K562 (cell line): Measurements from ENCODE around the gene MRPL58. TPM values are rescaled to one million over a fixed set of nuclear protein-coding genes. Genes with fewer than 3 reads are reported as not detected.
A peak's percentile ranks its signal among the peaks of the same experiment; 100 is the strongest.

Source experiments
- BRD9 ChIP-seq: fragments of 450-650 bp; IDR thresholded peaks from 2 replicates; pipeline ENCODE4 v1.6.1; 2018; ENCODE audit warnings: low read depth; ENCODE audit not compliant: partially characterized antibody
- CBFA2T3 ChIP-seq: fragments of 450-650 bp; IDR thresholded peaks from 2 replicates; pipeline ENCODE4 v1.6.1; 2017
- EWSR1 ChIP-seq: fragments of 450-650 bp; IDR thresholded peaks from 2 replicates; pipeline ENCODE4 v1.6.1; 2018; ENCODE audit warnings: borderline replicate concordance, mild to moderate bottlenecking, low read depth, moderate library complexity; ENCODE audit not compliant: partially characterized antibody
- FOSL1 ChIP-seq: fragments of 200-800 bp; sonication (Bioruptor generic); conservative IDR thresholded peaks from 2 replicates; pipeline ENCODE4 v1.6.1; 2016; ENCODE audit warnings: missing genetic modification characterization, missing compliant biosample characterization
- GATAD2B ChIP-seq: fragments of 450-650 bp; IDR thresholded peaks from 2 replicates; pipeline ENCODE4 v1.6.1; 2017; ENCODE audit warnings: mild to moderate bottlenecking, borderline replicate concordance
- HNRNPK ChIP-seq: fragments of 200-400 bp; formaldehyde crosslinking; IDR thresholded peaks from one replicate; pipeline ENCODE4 v1.6.1; 2018; ENCODE audit warnings: mild to moderate bottlenecking, low read depth, low read length; ENCODE audit not compliant: poor library complexity, severe bottlenecking
- NCOR1 ChIP-seq: fragments of 450-650 bp; IDR thresholded peaks from 2 replicates; pipeline ENCODE4 v1.6.1; 2016; ENCODE audit warnings: mild to moderate bottlenecking, moderate library complexity
- NFIC ChIP-seq: fragments of 450-650 bp; IDR thresholded peaks from 2 replicates; pipeline ENCODE4 v1.6.1; 2017; ENCODE audit warnings: mild to moderate bottlenecking, inconsistent platforms
- PURB ChIP-seq: sonication (generic); formaldehyde crosslinking; IDR thresholded peaks from 2 replicates; pipeline ENCODE4 v1.9.0; 2021; ENCODE audit warnings: low read depth, mild to moderate bottlenecking, missing genetic modification reagents
- RFX1 ChIP-seq: fragments of 450-650 bp; IDR thresholded peaks from 2 replicates; pipeline ENCODE4 v1.6.1; 2016; ENCODE audit warnings: mild to moderate bottlenecking, moderate library complexity
- YBX1 ChIP-seq: fragments of 450-650 bp; IDR thresholded peaks from 2 replicates; pipeline ENCODE4 v1.7.1; 2016; ENCODE audit warnings: mild to moderate bottlenecking
- ZNF12 ChIP-seq: sonication (generic); formaldehyde crosslinking; IDR thresholded peaks from 2 replicates; pipeline ENCODE4 v1.4.0; 2020; ENCODE audit warnings: mild to moderate bottlenecking, missing genetic modification reagents
- ZNF274 ChIP-seq: IDR thresholded peaks from 2 replicates; pipeline ENCODE4 v1.6.1; 2011; ENCODE audit warnings: low read depth, mild to moderate bottlenecking, low read length, moderate library complexity, borderline replicate concordance
- ZNF707 ChIP-seq: fragments of 250-450 bp; sonication (Bioruptor Pico); conservative IDR thresholded peaks from 2 replicates; pipeline ENCODE4 v1.8.0; 2022; ENCODE audit warnings: inconsistent platforms, mild to moderate bottlenecking, moderate library complexity
- ZNF830 ChIP-seq: fragments of 250-450 bp; sonication (Bioruptor Pico); IDR thresholded peaks from 2 replicates; pipeline ENCODE4 v1.5.0; 2021; ENCODE audit warnings: mild to moderate bottlenecking
- polyA plus RNA-seq, 8 experiments: library from polyadenylated mRNA; depleted of rRNA in 4 of 8; stranded (reverse) in 5 of 8; unstranded in 3 of 8; fragments of >200 nt; fragmentation: Nextera tagmentation in 2 of 8; fragmentation: Illumina TruSeq in 1 of 8; extraction: Ambion mirVana in 2 of 8; extraction: Trizol in 1 of 8; gene quantifications; 2 replicates each; pipeline versions ENCODE4 v1.2.1 to v1.2.3, GENCODE V29; 2011 to 2014; ENCODE audit warnings: inconsistent platforms in 1 of 8, missing spikeins in 1 of 8
- total RNA-seq, 7 experiments: library from RNA; depleted of rRNA in 6 of 7; stranded (reverse); fragments of >200 nt in 6 of 7; fragmentation: Illumina TruSeq in 2 of 7; extraction: Trizol in 2 of 7; gene quantifications; 2 replicates each; pipeline versions ENCODE4 v1.2.1 to v1.2.3, GENCODE V29; 2011 to 2021; ENCODE audit warnings: low replicate concordance in 1 of 7
- TF ChIP-seq, protein P1 (sequence below): fragments of 250-450 bp; sonication (Bioruptor Pico); IDR thresholded peaks from 2 replicates; pipeline ENCODE4 v1.5.0; 2021
- TF ChIP-seq, protein P2 (sequence below): fragments of 200-800 bp; sonication (Bioruptor generic); IDR thresholded peaks from 2 replicates; pipeline ENCODE4 v1.6.1; 2017; ENCODE audit warnings: missing genetic modification characterization, missing compliant biosample characterization
- TF ChIP-seq, protein P3 (sequence below), 2 experiments: IDR thresholded peaks; 2 replicates each; pipeline ENCODE4 v1.6.1; 2012; ENCODE audit warnings: improper control_type of control experiment in 2 of 2, low read depth in 2 of 2, low read length in 2 of 2, borderline replicate concordance in 1 of 2
- TF ChIP-seq, protein P4 (sequence below): fragments of 450-650 bp; IDR thresholded peaks from 2 replicates; pipeline ENCODE4 v1.6.1; 2016; ENCODE audit warnings: missing biosample characterization, missing genetic modification characterization
- TF ChIP-seq, protein P5 (sequence below): fragments of 450-650 bp; IDR thresholded peaks from 2 replicates; pipeline ENCODE4 v1.6.1; 2016; ENCODE audit warnings: low read depth, mild to moderate bottlenecking, moderate library complexity

Gene MRPL58
- total and polyA plus RNA-seq, 9 of the 15 experiments (the other 6 are each of a cell fraction or from before 2014, with no cell fraction given) = 30.8 to 107 (median 72.4) TPM

DNA sequence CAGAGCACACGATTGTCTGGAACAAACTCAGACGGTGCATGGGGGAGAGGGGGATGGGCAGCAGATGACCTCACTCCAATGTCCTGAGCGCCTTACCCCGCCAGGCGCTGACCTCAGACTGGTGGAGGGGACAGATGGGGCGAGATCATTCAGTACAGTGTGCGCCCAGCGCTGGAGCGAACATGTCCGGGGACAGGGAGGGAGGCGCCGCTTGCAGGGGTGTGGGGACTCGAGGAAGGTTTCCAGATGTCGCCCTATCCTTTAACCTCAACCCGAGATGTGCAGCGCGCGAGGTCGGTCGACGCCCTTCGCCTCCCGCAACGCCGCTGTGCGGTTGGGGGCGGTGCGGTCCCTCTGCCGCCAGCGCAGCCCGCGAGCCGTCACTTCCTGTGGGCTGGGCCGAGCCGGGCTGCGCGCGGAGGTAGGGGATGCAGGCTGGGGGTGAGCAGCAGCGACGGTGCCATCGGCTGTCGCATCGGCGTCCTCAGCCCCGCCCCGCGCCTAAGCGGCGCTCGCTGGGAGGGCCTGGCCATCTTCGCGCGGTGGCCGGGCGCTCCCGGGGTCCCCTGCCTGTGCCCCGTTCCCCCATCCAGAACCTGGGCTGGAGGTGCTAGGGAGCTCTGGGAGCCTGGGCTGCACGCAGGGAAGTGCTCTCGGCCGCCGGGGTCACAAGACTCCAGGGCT, 30.3 kb upstream of the MRPL58 start (continued):
- TF ChIP-seq BRD9 (peak; percentile 45), NCOR1 (peak; percentile 60; the same call in 1 of the 2 replicates), ZNF274 (no peak), RFX1 (no peak), FOSL1 (tag) (peak; percentile 81), YBX1 (no peak), HNRNPK (no peak), ZNF830 (CRISPR knock-in tag) (no peak), GATAD2B (no peak; the same call in 1 of the 2 replicates), CBFA2T3 (peak; percentile 52; the same call in 1 of the 2 replicates), NFIC (peak; percentile 27), ZNF707 (CRISPR knock-in tag) (no peak), ZNF12 (CRISPR knock-in tag) (no peak), EWSR1 (no peak), PURB (no peak)
- TF ChIP-seq, protein P1, sequence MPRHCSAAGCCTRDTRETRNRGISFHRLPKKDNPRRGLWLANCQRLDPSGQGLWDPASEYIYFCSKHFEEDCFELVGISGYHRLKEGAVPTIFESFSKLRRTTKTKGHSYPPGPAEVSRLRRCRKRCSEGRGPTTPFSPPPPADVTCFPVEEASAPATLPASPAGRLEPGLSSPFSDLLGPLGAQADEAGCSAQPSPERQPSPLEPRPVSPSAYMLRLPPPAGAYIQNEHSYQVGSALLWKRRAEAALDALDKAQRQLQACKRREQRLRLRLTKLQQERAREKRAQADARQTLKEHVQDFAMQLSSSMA (CRISPR knock-in tag) = peak; percentile 76; the same call in 1 of the 2 replicates
- TF ChIP-seq, protein P2, sequence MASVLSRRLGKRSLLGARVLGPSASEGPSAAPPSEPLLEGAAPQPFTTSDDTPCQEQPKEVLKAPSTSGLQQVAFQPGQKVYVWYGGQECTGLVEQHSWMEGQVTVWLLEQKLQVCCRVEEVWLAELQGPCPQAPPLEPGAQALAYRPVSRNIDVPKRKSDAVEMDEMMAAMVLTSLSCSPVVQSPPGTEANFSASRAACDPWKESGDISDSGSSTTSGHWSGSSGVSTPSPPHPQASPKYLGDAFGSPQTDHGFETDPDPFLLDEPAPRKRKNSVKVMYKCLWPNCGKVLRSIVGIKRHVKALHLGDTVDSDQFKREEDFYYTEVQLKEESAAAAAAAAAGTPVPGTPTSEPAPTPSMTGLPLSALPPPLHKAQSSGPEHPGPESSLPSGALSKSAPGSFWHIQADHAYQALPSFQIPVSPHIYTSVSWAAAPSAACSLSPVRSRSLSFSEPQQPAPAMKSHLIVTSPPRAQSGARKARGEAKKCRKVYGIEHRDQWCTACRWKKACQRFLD (CRISPR knock-in tag) = no peak
- TF ChIP-seq, protein P3, sequence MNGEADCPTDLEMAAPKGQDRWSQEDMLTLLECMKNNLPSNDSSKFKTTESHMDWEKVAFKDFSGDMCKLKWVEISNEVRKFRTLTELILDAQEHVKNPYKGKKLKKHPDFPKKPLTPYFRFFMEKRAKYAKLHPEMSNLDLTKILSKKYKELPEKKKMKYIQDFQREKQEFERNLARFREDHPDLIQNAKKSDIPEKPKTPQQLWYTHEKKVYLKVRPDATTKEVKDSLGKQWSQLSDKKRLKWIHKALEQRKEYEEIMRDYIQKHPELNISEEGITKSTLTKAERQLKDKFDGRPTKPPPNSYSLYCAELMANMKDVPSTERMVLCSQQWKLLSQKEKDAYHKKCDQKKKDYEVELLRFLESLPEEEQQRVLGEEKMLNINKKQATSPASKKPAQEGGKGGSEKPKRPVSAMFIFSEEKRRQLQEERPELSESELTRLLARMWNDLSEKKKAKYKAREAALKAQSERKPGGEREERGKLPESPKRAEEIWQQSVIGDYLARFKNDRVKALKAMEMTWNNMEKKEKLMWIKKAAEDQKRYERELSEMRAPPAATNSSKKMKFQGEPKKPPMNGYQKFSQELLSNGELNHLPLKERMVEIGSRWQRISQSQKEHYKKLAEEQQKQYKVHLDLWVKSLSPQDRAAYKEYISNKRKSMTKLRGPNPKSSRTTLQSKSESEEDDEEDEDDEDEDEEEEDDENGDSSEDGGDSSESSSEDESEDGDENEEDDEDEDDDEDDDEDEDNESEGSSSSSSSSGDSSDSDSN (IDR thresholded peaks at IDR 0.05; ENCODE audit: borderline replicate concordance in 1 of 2, low read depth in 2 of 2, low read length in 2 of 2) = peak in 1 of 2 experiments; percentile 82; a peak in 1 of 4 replicates
- TF ChIP-seq, protein P4, sequence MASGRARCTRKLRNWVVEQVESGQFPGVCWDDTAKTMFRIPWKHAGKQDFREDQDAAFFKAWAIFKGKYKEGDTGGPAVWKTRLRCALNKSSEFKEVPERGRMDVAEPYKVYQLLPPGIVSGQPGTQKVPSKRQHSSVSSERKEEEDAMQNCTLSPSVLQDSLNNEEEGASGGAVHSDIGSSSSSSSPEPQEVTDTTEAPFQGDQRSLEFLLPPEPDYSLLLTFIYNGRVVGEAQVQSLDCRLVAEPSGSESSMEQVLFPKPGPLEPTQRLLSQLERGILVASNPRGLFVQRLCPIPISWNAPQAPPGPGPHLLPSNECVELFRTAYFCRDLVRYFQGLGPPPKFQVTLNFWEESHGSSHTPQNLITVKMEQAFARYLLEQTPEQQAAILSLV = no peak
- TF ChIP-seq, protein P5, sequence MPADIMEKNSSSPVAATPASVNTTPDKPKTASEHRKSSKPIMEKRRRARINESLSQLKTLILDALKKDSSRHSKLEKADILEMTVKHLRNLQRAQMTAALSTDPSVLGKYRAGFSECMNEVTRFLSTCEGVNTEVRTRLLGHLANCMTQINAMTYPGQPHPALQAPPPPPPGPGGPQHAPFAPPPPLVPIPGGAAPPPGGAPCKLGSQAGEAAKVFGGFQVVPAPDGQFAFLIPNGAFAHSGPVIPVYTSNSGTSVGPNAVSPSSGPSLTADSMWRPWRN = peak; percentile 49
